ENCODE measurements around the gene NT5C1B.

GRCh38 chr2:18630941-18631340, 41.6 kb upstream of the NT5C1B start:
- TF ChIP-seq POLR2A (IDR thresholded peaks at IDR 0.05; ENCODE audit: low read depth, low read length) (no peak), POLR2AphosphoS5 (IDR thresholded peaks at IDR 0.05; ENCODE audit: low read depth, low read length) (no peak), PAX5 (IDR thresholded peaks at IDR 0.05; ENCODE audit: insufficient read depth, low read length, severe bottlenecking) (no peak)
